Subcutaneous abdominal adipose tissue (tissue), 5 donors: Measurements from ENCODE around the gene MTUS2.
"Not testable (repeated sequence)": the region's sequence is repeated elsewhere in the genome, so short reads cannot be mapped to it uniquely, and the experiment has no call there.

Experiments used
- H3K27ac ChIP-seq: one replicate; pipeline ENCODE4 v1.7.0; 2013; ENCODE audit warnings: low read depth, mild to moderate bottlenecking, inconsistent platforms, low read length, moderate library complexity
- H3K27me3 ChIP-seq, 5 donors: one replicate each; pipeline ENCODE4 v1.7.0; 2013; ENCODE audit warnings: low read length in 5 of 5, inconsistent platforms in 1 of 5; ENCODE audit not compliant: control insufficient read depth in 5 of 5, insufficient read depth in 4 of 5
- H3K36me3 ChIP-seq, 5 donors: one replicate each; pipeline ENCODE4 v1.7.0; 2013; ENCODE audit warnings: low read length in 5 of 5; ENCODE audit not compliant: control insufficient read depth in 5 of 5, insufficient read depth in 5 of 5
- H3K4me1 ChIP-seq, 5 donors: one replicate each; pipeline ENCODE4 v1.7.0; 2013; ENCODE audit warnings: low read length in 5 of 5, mild to moderate bottlenecking in 3 of 5, moderate library complexity in 1 of 5; ENCODE audit not compliant: control insufficient read depth in 5 of 5, insufficient read depth in 5 of 5
- H3K4me3 ChIP-seq, 5 donors: one replicate each; pipeline ENCODE4 v1.7.0; 2013; ENCODE audit warnings: low read length in 5 of 5, low read depth in 1 of 5
- H3K9ac ChIP-seq, 5 donors: one replicate each; pipeline ENCODE4 v1.7.0; 2013; ENCODE audit warnings: low read length in 5 of 5, mild to moderate bottlenecking in 4 of 5, moderate library complexity in 3 of 5
- H3K9me3 ChIP-seq, 5 donors: one replicate each; pipeline ENCODE4 v1.7.0; 2013; ENCODE audit warnings: low read length in 5 of 5; ENCODE audit not compliant: control insufficient read depth in 5 of 5
- donor health status: healthy.
- donor health status: healthy.
- donor health status: healthy.
- donor health status: healthy.
- donor health status: healthy.

MTUS2 gene

DNA sequence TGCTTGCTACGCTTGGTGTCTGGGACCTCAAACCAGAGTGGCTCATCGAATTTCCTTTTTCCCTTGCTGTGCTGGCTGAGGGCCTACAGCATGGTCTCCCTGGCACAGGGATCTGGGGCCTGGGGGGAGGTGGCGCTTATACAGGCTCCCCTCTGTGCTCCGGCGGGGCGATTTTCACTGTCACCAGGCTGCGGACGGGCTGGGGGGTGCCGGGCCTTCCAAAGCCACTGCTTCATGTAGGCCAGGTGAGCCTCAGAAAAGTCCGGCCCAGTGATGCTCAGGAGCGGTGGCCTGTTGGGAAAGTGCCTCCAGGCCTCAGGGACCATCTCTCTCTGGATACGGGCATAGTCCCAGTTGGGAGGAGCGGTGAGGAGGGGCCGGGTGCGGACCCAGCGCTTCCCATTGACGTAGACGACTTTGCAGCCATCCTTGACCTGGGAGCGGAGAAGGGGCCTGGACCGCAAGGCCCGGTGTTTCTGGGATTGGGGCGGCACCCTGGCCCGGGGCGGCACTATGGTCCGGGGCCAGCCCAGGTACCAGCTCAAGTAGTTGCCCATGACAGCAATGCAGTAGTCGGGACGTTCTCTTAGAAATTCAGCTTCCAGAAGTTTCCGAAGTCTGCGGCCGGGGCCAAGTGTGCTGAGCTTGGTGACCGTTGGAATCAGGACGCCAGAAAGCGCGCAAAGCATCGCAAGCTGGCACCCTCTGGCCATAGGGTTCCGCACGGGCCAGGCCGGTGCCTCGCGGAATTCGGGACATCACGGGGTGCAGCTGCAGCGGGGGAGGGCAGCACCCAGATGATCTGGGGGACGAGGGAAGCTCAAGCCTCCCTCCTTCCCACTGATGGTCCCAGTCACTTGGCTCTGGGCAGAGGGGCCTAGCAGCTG lies 519.5 kb downstream of the MTUS2 start:
- Histone ChIP-seq H3K36me3 (no peaks in the 10 kb centered on the region), H3K27ac (no peak overlapping the region), H3K4me3 (no peak overlapping the region), H3K9ac (no peak overlapping the region), H3K9me3 (peaks cover 0 to 10% (median 2%) of the 10 kb centered on the region in 5 donors), H3K27me3 (no peaks in the 10 kb centered on the region), H3K4me1 (no peaks in the 10 kb centered on the region)

DNA sequence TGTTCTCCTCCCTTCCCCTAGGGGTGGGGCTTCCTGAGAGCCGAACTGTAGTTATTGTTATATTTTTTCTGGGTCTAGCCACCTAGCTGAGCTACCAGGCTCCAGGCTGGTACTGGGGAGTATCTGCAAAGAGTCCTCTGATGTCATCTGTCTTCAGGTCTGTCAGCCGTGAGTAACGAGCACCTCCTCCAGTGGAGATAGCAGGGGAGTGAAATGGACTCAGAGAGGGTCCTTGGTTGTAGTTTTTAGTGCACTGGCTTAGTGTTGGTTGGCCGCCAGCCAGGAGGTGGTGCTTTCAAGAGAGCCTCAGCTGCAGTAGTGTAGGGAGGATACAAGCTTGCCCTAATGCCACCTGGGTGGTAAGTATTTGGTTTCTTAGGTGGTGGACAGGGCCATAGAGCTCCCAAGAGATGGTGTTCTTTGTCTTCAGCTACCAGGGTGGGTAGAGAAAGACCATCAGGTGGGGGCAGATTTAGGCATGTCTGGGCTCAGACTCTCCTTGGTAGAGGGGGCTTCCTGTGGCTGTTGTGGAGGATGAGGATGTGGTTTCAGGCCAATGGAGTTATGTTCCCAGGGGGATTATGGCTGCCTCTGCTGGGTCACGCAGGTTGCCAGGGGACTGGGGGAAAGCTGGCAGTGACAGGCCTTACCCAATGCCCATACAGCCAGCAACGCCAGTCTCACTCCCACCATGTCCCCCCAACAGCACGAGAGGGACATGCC lies 525.9 kb downstream of the MTUS2 start:
- peaks cover 0 to 12% (median 0%) of the 10 kb centered on the region in 5 donors for H3K4me1 ChIP-seq
- H3K27me3 ChIP-seq, H3K27ac ChIP-seq, H3K9me3 ChIP-seq, H3K9ac ChIP-seq, H3K36me3 ChIP-seq: not testable (repeated sequence)
- H3K4me3 ChIP-seq, result peak overlapping the region in 1 of 5 donors; percentile 7

DNA sequence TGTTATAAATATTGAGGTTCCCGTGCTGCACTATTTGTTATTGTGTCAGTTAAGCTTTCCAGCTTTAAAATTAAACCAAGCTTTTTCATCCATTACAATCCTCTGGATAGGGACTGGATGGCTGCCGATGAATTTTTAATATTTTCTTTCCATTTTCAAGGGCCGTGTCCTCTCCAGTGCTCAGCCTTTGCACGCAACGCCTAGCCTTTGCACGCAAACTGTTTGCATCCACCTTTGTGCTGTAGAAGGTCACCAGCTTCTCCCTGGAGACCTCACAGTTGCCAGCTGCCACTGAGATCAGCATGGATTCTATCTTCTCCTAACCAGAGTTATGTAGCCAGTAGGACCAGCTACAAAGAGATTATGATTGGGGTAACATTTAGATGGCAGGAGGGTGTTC lies 534.9 kb downstream of the MTUS2 start:
- Histone ChIP-seq H3K36me3 (no peaks in the 10 kb centered on the region), H3K4me3 (no peak overlapping the region), H3K27me3 (peaks cover 2 to 11% (median 3%) of the 10 kb centered on the region in 5 donors), H3K27ac (no peak overlapping the region), H3K9me3 (no peaks in the 10 kb centered on the region), H3K4me1 (no peaks in the 10 kb centered on the region), H3K9ac (no peak overlapping the region)

DNA sequence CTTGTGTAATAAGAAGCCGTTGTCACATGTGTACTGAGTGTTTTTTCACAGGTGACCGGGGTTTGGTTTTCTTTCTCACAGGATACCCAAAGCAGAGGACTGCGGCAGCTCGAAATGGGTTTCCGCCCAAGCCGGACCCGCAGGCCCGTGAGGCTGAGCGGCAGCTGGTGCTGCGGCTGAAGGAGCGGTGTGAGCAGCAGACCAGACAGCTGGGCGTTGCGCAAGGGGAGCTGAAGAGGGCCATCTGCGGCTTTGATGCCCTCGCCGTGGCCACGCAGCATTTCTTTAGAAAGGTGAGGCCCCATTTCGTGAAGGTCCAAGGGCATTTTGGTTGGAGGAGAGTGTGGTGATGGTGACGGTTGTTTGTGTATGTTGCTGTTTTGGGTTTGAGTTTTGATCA lies 539.0 kb downstream of the MTUS2 start:
- H3K9me3 ChIP-seq, result no peaks in the 10 kb centered on the region
- no peaks in the 10 kb centered on the region for H3K36me3 ChIP-seq
- no peak overlapping the region for H3K27ac ChIP-seq
- H3K27me3 ChIP-seq, result peaks cover 2 to 11% (median 3%) of the 10 kb centered on the region in 5 donors
- no peak overlapping the region for H3K9ac ChIP-seq
- peaks cover 0 to 3% (median 0%) of the 10 kb centered on the region in 5 donors for H3K4me1 ChIP-seq
- no peak overlapping the region for H3K4me3 ChIP-seq

DNA sequence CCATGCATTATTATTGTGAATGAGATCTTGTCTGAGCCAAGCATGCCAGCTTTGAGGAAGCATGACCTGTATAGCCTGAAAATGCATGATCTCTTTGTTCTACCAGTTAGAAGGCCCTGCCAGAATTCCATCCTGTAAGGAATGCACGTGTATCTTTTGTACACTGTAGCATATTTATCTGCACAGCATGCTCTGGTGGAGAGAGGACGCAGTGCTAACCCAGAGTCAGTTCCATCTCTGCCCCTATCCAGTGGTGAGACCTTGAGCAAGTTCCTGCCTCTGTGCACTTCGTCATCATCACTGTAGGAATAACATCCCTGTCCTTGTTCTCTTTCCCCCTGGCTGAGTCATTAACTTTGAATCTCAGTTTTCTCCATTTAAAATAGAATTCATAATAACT lies 541.6 kb downstream of the MTUS2 start:
- Histone ChIP-seq H3K4me1 (peaks cover 0 to 3% (median 0%) of the 10 kb centered on the region in 5 donors), H3K27ac (no peak overlapping the region), H3K9me3 (no peaks in the 10 kb centered on the region), H3K36me3 (no peaks in the 10 kb centered on the region), H3K4me3 (no peak overlapping the region), H3K9ac (no peak overlapping the region), H3K27me3 (peaks cover 2 to 9% (median 3%) of the 10 kb centered on the region in 5 donors)

DNA sequence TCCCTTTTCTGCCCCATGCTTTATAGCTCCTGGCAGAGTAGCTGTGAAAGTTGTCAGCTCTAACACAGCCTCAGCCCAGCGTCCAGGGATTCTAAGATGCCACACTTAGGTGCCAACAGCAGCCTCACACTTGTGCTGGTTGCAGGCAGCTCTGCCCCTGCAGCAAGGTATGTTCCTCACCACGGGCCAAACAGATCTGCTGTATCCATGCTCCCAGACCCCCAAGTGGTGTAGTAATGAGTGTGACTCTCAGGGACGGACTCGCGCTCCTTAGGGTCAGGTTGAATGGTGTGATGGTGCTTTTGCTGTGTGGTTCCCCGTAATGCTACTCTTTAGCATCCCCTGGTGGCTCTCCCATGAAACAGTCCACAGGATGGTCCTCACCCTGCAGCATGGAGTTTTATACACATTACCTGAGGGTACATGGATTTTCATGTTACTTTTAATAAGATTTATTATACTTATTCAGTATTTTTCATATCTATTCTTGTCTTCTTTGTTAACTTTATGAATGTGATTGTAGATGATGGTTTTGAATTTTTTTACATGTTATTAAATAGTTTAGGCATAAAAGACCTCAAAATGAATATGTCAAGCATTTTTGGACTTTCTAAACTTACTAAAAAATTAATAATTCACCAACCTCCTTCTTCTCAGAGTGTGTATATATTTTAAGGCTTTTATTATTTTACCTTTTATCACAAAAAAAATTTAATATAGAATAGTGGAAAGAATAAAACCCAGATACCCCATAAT lies 542.9 kb downstream of the MTUS2 start:
- Histone ChIP-seq H3K27me3 (peaks cover 3 to 9% (median 6%) of the 10 kb centered on the region in 5 donors), H3K9me3 (no peaks in the 10 kb centered on the region), H3K4me3 (no peak overlapping the region), H3K36me3 (no peaks in the 10 kb centered on the region), H3K9ac (peak overlapping the region in 1 of 5 donors; percentile 4), H3K4me1 (peaks cover 0 to 3% (median 0%) of the 10 kb centered on the region in 5 donors), H3K27ac (no peak overlapping the region)

DNA sequence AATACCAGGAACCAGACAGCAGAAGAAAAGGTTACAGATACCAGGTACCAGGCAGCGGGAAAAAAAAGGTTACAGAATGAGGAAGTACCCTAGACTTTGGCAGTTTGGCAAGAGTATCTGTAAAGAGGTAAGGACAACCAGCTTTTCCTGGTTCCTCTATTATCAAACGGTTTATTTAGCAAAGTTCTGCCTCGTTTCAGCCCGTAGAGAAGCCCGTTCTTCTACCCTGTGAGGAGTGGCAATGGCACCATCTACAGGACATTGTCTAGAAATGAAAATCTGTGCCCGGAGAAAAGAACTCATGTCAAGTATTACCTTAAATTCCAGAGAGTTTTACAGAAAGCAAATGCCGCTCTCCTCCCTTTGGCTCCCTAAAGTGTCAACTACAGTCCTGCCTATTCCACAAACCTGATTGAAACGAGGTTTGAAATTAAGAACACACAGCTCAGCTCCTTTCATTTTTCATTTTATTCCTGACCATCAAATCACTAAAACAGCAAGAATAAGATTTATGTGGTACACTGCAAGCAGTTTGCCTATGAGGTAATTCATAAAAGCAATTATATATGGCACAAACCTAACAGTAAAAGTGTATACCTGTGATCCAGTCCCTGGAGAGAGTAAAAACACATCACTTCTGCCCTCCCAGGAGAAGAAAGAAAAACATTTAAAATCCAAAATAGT lies 549.1 kb downstream of the MTUS2 start:
- Histone ChIP-seq H3K27ac (no peak overlapping the region), H3K27me3 (peaks cover 0 to 8% (median 3%) of the 10 kb centered on the region in 5 donors), H3K36me3 (no peaks in the 10 kb centered on the region), H3K4me1 (no peaks in the 10 kb centered on the region), H3K9ac (peak overlapping the region in 1 of 5 donors; percentile 30), H3K9me3 (no peaks in the 10 kb centered on the region), H3K4me3 (no peak overlapping the region)

DNA sequence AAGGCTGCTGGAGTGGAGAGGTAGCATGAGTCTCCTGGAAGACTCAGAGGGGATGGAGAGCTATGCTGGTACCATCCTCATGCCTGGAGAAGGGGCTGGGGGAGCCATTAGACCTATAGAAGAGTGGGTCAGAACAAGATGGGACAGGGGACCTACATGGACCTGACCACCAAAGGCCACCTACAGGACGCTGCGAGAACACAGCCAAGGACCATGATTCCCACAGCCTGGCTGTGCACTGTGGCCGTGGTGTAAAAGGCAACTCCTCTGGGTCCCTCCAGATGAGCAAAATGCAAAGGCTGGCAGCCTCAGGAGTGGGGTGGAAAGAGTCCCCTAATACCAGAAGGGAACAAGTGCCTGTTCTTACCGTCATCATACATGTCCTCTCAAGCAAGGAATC lies 559.1 kb downstream of the MTUS2 start:
- H3K4me1 ChIP-seq, result peaks cover 0 to 12% (median 4%) of the 10 kb centered on the region in 5 donors
- H3K36me3 ChIP-seq, result no peaks in the 10 kb centered on the region
- H3K9ac ChIP-seq, result no peak overlapping the region
- no peaks in the 10 kb centered on the region for H3K27me3 ChIP-seq
- H3K9me3 ChIP-seq, result peaks cover 0 to 5% (median 0%) of the 10 kb centered on the region in 5 donors
- H3K27ac ChIP-seq, result peak overlapping the region; percentile 21
- no peak overlapping the region for H3K4me3 ChIP-seq

DNA sequence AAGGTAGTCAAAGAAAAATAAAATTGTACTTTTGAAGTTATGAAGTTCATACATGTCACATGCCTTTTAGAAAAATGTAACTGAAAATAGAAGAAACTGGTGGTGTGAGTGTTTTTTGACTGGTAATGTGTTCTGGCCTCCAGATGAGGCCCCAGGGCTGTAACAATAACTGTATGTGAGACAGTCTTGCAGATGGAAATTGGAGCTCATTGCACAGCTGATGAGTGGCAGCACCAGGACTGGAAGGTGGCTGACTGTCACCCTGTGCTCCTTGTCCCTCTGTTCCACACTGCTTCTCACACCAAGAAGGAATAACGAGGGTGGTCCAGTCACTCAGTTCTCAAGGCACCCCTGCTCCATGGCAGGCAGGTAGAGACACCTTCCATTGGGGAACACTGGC lies 559.7 kb downstream of the MTUS2 start:
- no peaks in the 10 kb centered on the region for H3K36me3 ChIP-seq
- no peaks in the 10 kb centered on the region for H3K27me3 ChIP-seq
- H3K27ac ChIP-seq, result peak overlapping the region; percentile 21
- H3K9ac ChIP-seq, result no peak overlapping the region
- H3K4me3 ChIP-seq, result no peak overlapping the region
- H3K4me1 ChIP-seq, result peaks cover 0 to 12% (median 4%) of the 10 kb centered on the region in 5 donors
- H3K9me3 ChIP-seq, result peaks cover 0 to 5% (median 0%) of the 10 kb centered on the region in 5 donors
